ENCODE results near the gene FAM222A. TPM values are rescaled to one million over a fixed set of nuclear protein-coding genes. Genes with fewer than 3 reads are reported as not detected.

The FAM222A gene
- polyA plus RNA-seq, 1 experiment = 0.36 TPM

GRCh38 chr12:109727746-109728726, 14.4 kb downstream of the FAM222A start:
- H3K4me3 ChIP-seq (ENCODE audit: low read depth, low read length) = no peak overlapping the region
- no peak for TF ChIP-seq CTCF (IDR thresholded peaks at IDR 0.05; ENCODE audit: insufficient read depth, low read depth, low read length)
- ChIA-PET CTCF (no interaction called here), POLR2A (no interaction called here)
- no peaks in the 10 kb centered on the region for H3K36me3 ChIP-seq (ENCODE audit: control insufficient read depth, insufficient read depth, low read length)
- H3K27me3 ChIP-seq (ENCODE audit: control insufficient read depth, insufficient read depth, low read length) = no peaks in the 10 kb centered on the region
- no peak for DNase-seq (ENCODE audit: low read depth)

GRCh38 chr12:109728921-109729320, 15.3 kb downstream of the FAM222A start:
- ChIA-PET CTCF (no interaction called here), POLR2A (no interaction called here)
- no peak overlapping the region for H3K4me3 ChIP-seq (ENCODE audit: low read depth, low read length)
- no peak for DNase-seq (ENCODE audit: low read depth)
- no peak for TF ChIP-seq CTCF (IDR thresholded peaks at IDR 0.05; ENCODE audit: insufficient read depth, low read depth, low read length)
- H3K36me3 ChIP-seq (ENCODE audit: control insufficient read depth, insufficient read depth, low read length) = no peaks in the 10 kb centered on the region
- no peaks in the 10 kb centered on the region for H3K27me3 ChIP-seq (ENCODE audit: control insufficient read depth, insufficient read depth, low read length)

GRCh38 chr12:109729371-109729781, 15.8 kb downstream of the FAM222A start:
- H3K4me3 ChIP-seq (ENCODE audit: low read depth, low read length) = no peak overlapping the region
- no peaks in the 10 kb centered on the region for H3K36me3 ChIP-seq (ENCODE audit: control insufficient read depth, insufficient read depth, low read length)
- TF ChIP-seq CTCF (IDR thresholded peaks at IDR 0.05; ENCODE audit: insufficient read depth, low read depth, low read length) = no peak
- CTCF ChIA-PET = no interaction called here
- DNase-seq (ENCODE audit: low read depth) = no peak
- POLR2A ChIA-PET = no interaction called here
- no peaks in the 10 kb centered on the region for H3K27me3 ChIP-seq (ENCODE audit: control insufficient read depth, insufficient read depth, low read length)

GRCh38 chr12:109729801-109730200, 16.2 kb downstream of the FAM222A start:
- Histone ChIP-seq H3K4me3 (ENCODE audit: low read depth, low read length) (no peak overlapping the region), H3K36me3 (ENCODE audit: control insufficient read depth, insufficient read depth, low read length) (no peaks in the 10 kb centered on the region), H3K27me3 (ENCODE audit: control insufficient read depth, insufficient read depth, low read length) (no peaks in the 10 kb centered on the region)
- no peak for TF ChIP-seq CTCF (IDR thresholded peaks at IDR 0.05; ENCODE audit: insufficient read depth, low read depth, low read length)
- DNase-seq (ENCODE audit: low read depth) = no peak
- CTCF ChIA-PET = no interaction called here
- POLR2A ChIA-PET = no interaction called here

- ChIA-PET CTCF (no interaction called here), POLR2A (no interaction called here)
- TF ChIP-seq CTCF (IDR thresholded peaks at IDR 0.05; ENCODE audit: insufficient read depth, low read depth, low read length) = no peak
- H3K4me3 ChIP-seq (ENCODE audit: low read depth, low read length) = no peak overlapping the region
- H3K27me3 ChIP-seq (ENCODE audit: control insufficient read depth, insufficient read depth, low read length) = no peaks in the 10 kb centered on the region
- no peaks in the 10 kb centered on the region for H3K36me3 ChIP-seq (ENCODE audit: control insufficient read depth, insufficient read depth, low read length)
- DNase-seq (ENCODE audit: low read depth) = no peak
Measured at GRCh38 chr12:109730306-109731145, 16.9 kb downstream of the FAM222A start.
